GM21723 (cell line): ENCODE data around the gene HOXA1.

Source experiments
- ATAC-seq: cut with Tn5 transposase; IDR thresholded peaks from one replicate; pipeline ENCODE4 v1.9.1; 2021; ENCODE audit warnings: mild to moderate bottlenecking, moderate library complexity; ENCODE audit not compliant: unreplicated experiment

The HOXA1 gene

GRCh38 chr7:27132214-27132613 lies 36.4 kb upstream of the HOXA1 start:
- ATAC-seq: no peak

- no peak for ATAC-seq
Observed at GRCh38 chr7:27131390-27131819, 35.6 kb upstream of the HOXA1 start.

- ATAC-seq: peak; percentile 66
Observed at GRCh38 chr7:27130540-27131389, 35.0 kb upstream of the HOXA1 start, which contains the start of gene HOXA4. TSS of gene HOXA4 (minus strand) at chr7:27130757. CDS start at chr7:27130733, 24 bp downstream.

- peak; percentile 6 for ATAC-seq
Observed at GRCh38 chr7:27129729-27130539, 34.1 kb upstream of the HOXA1 start.

GRCh38 chr7:27128776-27129728 lies 33.3 kb upstream of the HOXA1 start:
- ATAC-seq: no peak

GRCh38 chr7:27128034-27128433 lies 32.2 kb upstream of the HOXA1 start:
- ATAC-seq: no peak

- no peak for ATAC-seq
Observed at GRCh38 chr7:27126596-27127327, 31.0 kb upstream of the HOXA1 start.

GRCh38 chr7:27125986-27126394 lies 30.2 kb upstream of the HOXA1 start:
- no peak for ATAC-seq

GRCh38 chr7:27124902-27125689 lies 29.3 kb upstream of the HOXA1 start:
- ATAC-seq: no peak

GRCh38 chr7:27124096-27124901 lies 28.5 kb upstream of the HOXA1 start:
- ATAC-seq: no peak

GRCh38 chr7:27123477-27124053 lies 27.8 kb upstream of the HOXA1 start:
- ATAC-seq: no peak

- ATAC-seq: no peak
Observed at GRCh38 chr7:27123007-27123476, 27.2 kb upstream of the HOXA1 start.

- no peak for ATAC-seq
Observed at GRCh38 chr7:27122077-27122910, 26.5 kb upstream of the HOXA1 start.

- no peak for ATAC-seq
Observed at GRCh38 chr7:27121684-27122076, 25.9 kb upstream of the HOXA1 start.

GRCh38 chr7:27119412-27119911 lies 23.7 kb upstream of the HOXA1 start:
- ATAC-seq: no peak

GRCh38 chr7:27118580-27118979 lies 22.8 kb upstream of the HOXA1 start:
- no peak for ATAC-seq
